SK-N-SH (cell line): ENCODE measurements around the gene TEX38. TPM values are rescaled to one million over a fixed set of nuclear protein-coding genes. Genes with fewer than 3 reads are reported as not detected.

Source experiments
- CTCF ChIA-PET: fragments of 300-600, 350-600 bp; formaldehyde crosslinking; extraction: SDS; loops from one replicate; lab custom pipeline; 2021; lab: Yijun Ruan, JAX
- POLR2A ChIA-PET: fragments of 350-600 bp; sonication (Branson Sonifier 250); formaldehyde crosslinking; extraction: SDS; loops from one replicate; lab custom pipeline; 2020; ENCODE audit warnings: antibody characterized with exemption, inconsistent platforms; lab: Yijun Ruan, JAX
- DNase-seq: peaks from one replicate; pipeline ENCODE4 v3.0.0; 2012
- H2AFZ ChIP-seq: fragments of 200-600 bp; sonication (generic); 2 replicates; pipeline ENCODE4 v1.8.1; 2016; ENCODE audit warnings: antibody characterized with exemption, mild to moderate bottlenecking, low read depth
- H3F3A ChIP-seq: fragments of 200-600 bp; sonication (generic); replicated peaks from 2 replicates; pipeline ENCODE3; 2016; ENCODE audit warnings: antibody characterized with exemption, mild to moderate bottlenecking; ENCODE audit not compliant: insufficient read depth
- H3K27ac ChIP-seq, 2 experiments: fragments of 200-500 bp in 1 of 2; fragments of 200-600 bp in 1 of 2; sonication (Bioruptor generic) in 1 of 2; sonication (generic), shearing (Covaris generic) in 1 of 2; 2 replicates each; pipeline versions ENCODE4 v1.5.1 to v1.6.1; 2014 to 2016; ENCODE audit warnings: low read depth in 2 of 2, inconsistent platforms in 1 of 2, low read length in 1 of 2, mild to moderate bottlenecking in 1 of 2, mixed read lengths in 1 of 2
- H3K27me3 ChIP-seq: fragments of 200-600 bp; sonication (generic), shearing (Covaris generic); 2 replicates; pipeline ENCODE4 v1.6.1; 2016; ENCODE audit warnings: mixed run types; ENCODE audit not compliant: insufficient read depth
- H3K36me3 ChIP-seq, 2 experiments: fragments of 200-500 bp in 1 of 2; fragments of 200-600 bp in 1 of 2; sonication (Bioruptor generic) in 1 of 2; sonication (generic) in 1 of 2; replicated peaks in 1 of 2; 2 replicates each; pipeline versions ENCODE3 to v1.5.1; 2014 to 2016; ENCODE audit warnings: low read length in 1 of 2, mild to moderate bottlenecking in 1 of 2; ENCODE audit not compliant: insufficient read depth in 2 of 2, control insufficient read depth in 1 of 2
- H3K4me1 ChIP-seq, 2 experiments: fragments of 200-500 bp in 1 of 2; fragments of 200-600 bp in 1 of 2; sonication (Bioruptor generic) in 1 of 2; sonication (generic), shearing (Covaris generic) in 1 of 2; 2 replicates each; pipeline versions ENCODE4 v1.5.1 to v1.6.1; 2014 to 2016; ENCODE audit warnings: low read depth in 1 of 2, low read length in 1 of 2, mixed run types in 1 of 2; ENCODE audit not compliant: insufficient read depth in 2 of 2, control insufficient read depth in 1 of 2
- H3K4me2 ChIP-seq: fragments of 200-600 bp; sonication (generic), shearing (Covaris generic); 2 replicates; pipeline ENCODE4 v1.6.1; 2017; ENCODE audit warnings: mixed run types
- H3K4me3 ChIP-seq, 2 experiments: fragments of 200-500 bp in 1 of 2; fragments of 200-600 bp in 1 of 2; sonication (Bioruptor generic) in 1 of 2; sonication (generic), shearing (Covaris generic) in 1 of 2; 2 replicates each; pipeline versions ENCODE4 v1.5.1 to v1.8.1; 2014 to 2016; ENCODE audit warnings: low read depth in 2 of 2, inconsistent platforms in 1 of 2, low read length in 1 of 2, mild to moderate bottlenecking in 1 of 2, mixed read lengths in 1 of 2, moderate library complexity in 1 of 2
- H3K79me2 ChIP-seq: fragments of 200-600 bp; sonication (generic); 2 replicates; pipeline ENCODE4 v1.8.1; 2017; ENCODE audit warnings: mild to moderate bottlenecking; ENCODE audit not compliant: insufficient read depth
- H3K9ac ChIP-seq: fragments of 200-600 bp; sonication (generic); 2 replicates; pipeline ENCODE4 v1.6.1; 2017; ENCODE audit warnings: mixed run types
- H3K9me2 ChIP-seq: fragments of 200-600 bp; sonication (generic); 2 replicates; pipeline ENCODE4 v1.6.1; 2017; ENCODE audit warnings: mixed run types
- H3K9me3 ChIP-seq: fragments of 200-600 bp; sonication (generic); 2 replicates; pipeline ENCODE4 v1.6.1; 2017; ENCODE audit warnings: mixed run types, mild to moderate bottlenecking, moderate library complexity
- H4K20me1 ChIP-seq: fragments of 200-600 bp; sonication (generic); 2 replicates; pipeline ENCODE4 v1.6.1; 2017; ENCODE audit warnings: mild to moderate bottlenecking, mixed run types; ENCODE audit not compliant: insufficient read depth
- CTCF ChIP-seq: fragments of 200-600 bp; sonication (generic); IDR thresholded peaks from 2 replicates; pipeline ENCODE4 v1.6.1; 2017; ENCODE audit warnings: antibody characterized with exemption, mild to moderate bottlenecking, moderate library complexity
- ELF1 ChIP-seq: IDR thresholded peaks from 2 replicates; pipeline ENCODE4 v1.4.0; 2012
- EZH2phosphoT487 ChIP-seq: fragments of 200-600 bp; sonication (generic); IDR thresholded peaks from 2 replicates; pipeline ENCODE4 v1.6.1; 2017; ENCODE audit warnings: low read depth, mixed run types, mild to moderate bottlenecking, antibody characterized with exemption, moderate library complexity, borderline replicate concordance
- FOSL2 ChIP-seq: IDR thresholded peaks from 2 replicates; pipeline ENCODE4 v1.4.0; 2012; ENCODE audit warnings: low read depth, mild to moderate bottlenecking, moderate library complexity, borderline replicate concordance
- FOXM1 ChIP-seq: IDR thresholded peaks from 2 replicates; pipeline ENCODE4 v1.4.0; 2012; ENCODE audit warnings: low read depth, mild to moderate bottlenecking
- GABPA ChIP-seq: IDR thresholded peaks from 2 replicates; pipeline ENCODE4 v1.4.0; 2012; ENCODE audit warnings: low read depth, mild to moderate bottlenecking
- JUND ChIP-seq: IDR thresholded peaks from 2 replicates; pipeline ENCODE4 v1.4.0; 2012
- MXI1 ChIP-seq: IDR thresholded peaks from 2 replicates; pipeline ENCODE4 v1.6.1; 2012; ENCODE audit warnings: mild to moderate bottlenecking, low read depth, low read length, improper control_type of control experiment
- NFIC ChIP-seq: IDR thresholded peaks from 2 replicates; pipeline ENCODE4 v1.4.0; 2012; ENCODE audit warnings: borderline replicate concordance
- PBX3 ChIP-seq: IDR thresholded peaks from 2 replicates; pipeline ENCODE4; 2012
- POLR2AphosphoS5 ChIP-seq: IDR thresholded peaks from 2 replicates; pipeline ENCODE4 v1.6.1; 2012; ENCODE audit warnings: low read depth, low read length
- RAD21 ChIP-seq: IDR thresholded peaks from 2 replicates; pipeline ENCODE4 v1.6.1; 2012; ENCODE audit warnings: mild to moderate bottlenecking, low read length
- RCOR1 ChIP-seq: fragments of 150-350 bp; IDR thresholded peaks from 2 replicates; pipeline ENCODE4 v1.6.1; 2017; ENCODE audit warnings: antibody characterized with exemption, low read length
- SMC3 ChIP-seq: IDR thresholded peaks from 2 replicates; pipeline ENCODE4 v1.6.1; 2012; ENCODE audit warnings: low read depth, low read length, improper control_type of control experiment
- TCF12 ChIP-seq: IDR thresholded peaks from 2 replicates; pipeline ENCODE4 v1.4.0; 2012
- USF1 ChIP-seq: IDR thresholded peaks from 2 replicates; pipeline ENCODE4 v1.4.0; 2012; ENCODE audit warnings: low read depth, borderline replicate concordance
- USF2 ChIP-seq: fragments of 150-350 bp; IDR thresholded peaks from 2 replicates; pipeline ENCODE4 v1.6.1; 2017; ENCODE audit warnings: antibody characterized with exemption, low read length, low read depth, borderline replicate concordance
- ZBTB33 ChIP-seq: IDR thresholded peaks from 2 replicates; pipeline ENCODE4 v1.4.0; 2012; ENCODE audit warnings: low read depth, borderline replicate concordance
- WGBS: methylation state at CpG from one replicate; pipeline ENCODE4 v1.1.6; 2017; ENCODE audit warnings: low lambda C conversion rate; 5-methylcytosine and 5-hydroxymethylcytosine counted together
- polyA plus RNA-seq, 3 experiments: library from polyadenylated mRNA; depleted of rRNA; stranded (reverse); fragments of >200 nt; gene quantifications; 2 replicates each; pipeline ENCODE4 v1.2.3, GENCODE V29; 2012
- TF ChIP-seq, protein P1 (sequence below): fragments of 150-350 bp; IDR thresholded peaks from 2 replicates; pipeline ENCODE4 v1.6.1; 2016; ENCODE audit warnings: mild to moderate bottlenecking, low read depth, low read length
- TF ChIP-seq, protein P2 (sequence below): IDR thresholded peaks from 2 replicates; pipeline ENCODE4 v1.4.0; 2012; ENCODE audit warnings: low read depth

The TEX38 gene
- polyA plus RNA-seq, 1 of the 3 experiments (the other 2 are of a cell fraction), result 0.07 TPM

- Histone ChIP-seq H3K27ac (no peak overlapping the region), H3K9me2 (no peaks in the 10 kb centered on the region), H3K36me3 (peaks cover 18 to 33% of the 10 kb centered on the region in 2 experiments), H3K9ac (no peak overlapping the region), H3K27me3 (no peaks in the 10 kb centered on the region), H3K4me1 (no peaks in the 10 kb centered on the region; a peak in 1 of 4 replicates), H3F3A (peaks cover 4% of the 10 kb centered on the region), H3K9me3 (no peaks in the 10 kb centered on the region), H2AFZ (no peak overlapping the region), H3K4me2 (no peak overlapping the region), H3K4me3 (no peak overlapping the region), H3K79me2 (peaks cover 2% of the 10 kb centered on the region; the same call in 1 of the 2 replicates), H4K20me1 (no peaks in the 10 kb centered on the region)
- ChIA-PET POLR2A (no interaction called here), CTCF (interaction anchor here (1.0 kb wide), 1 partner anchor 226 kb away, joined by 3 read pairs; no protein-coding TSS in a partner anchor)
- WGBS, result 81% methylated on average over 8 of the region's 8 CpGs
- no peak for DNase-seq
- TF ChIP-seq RAD21 (no peak), TCF12 (no peak), POLR2AphosphoS5 (no peak), GABPA (no peak), FOSL2 (no peak), PBX3 (no peak), USF1 (no peak), USF2 (no peak), RCOR1 (no peak), ZBTB33 (no peak), ELF1 (no peak), JUND (no peak), EZH2phosphoT487 (no peak), NFIC (no peak), FOXM1 (no peak), MXI1 (no peak), CTCF (no peak), SMC3 (no peak)
- TF ChIP-seq, protein P1, sequence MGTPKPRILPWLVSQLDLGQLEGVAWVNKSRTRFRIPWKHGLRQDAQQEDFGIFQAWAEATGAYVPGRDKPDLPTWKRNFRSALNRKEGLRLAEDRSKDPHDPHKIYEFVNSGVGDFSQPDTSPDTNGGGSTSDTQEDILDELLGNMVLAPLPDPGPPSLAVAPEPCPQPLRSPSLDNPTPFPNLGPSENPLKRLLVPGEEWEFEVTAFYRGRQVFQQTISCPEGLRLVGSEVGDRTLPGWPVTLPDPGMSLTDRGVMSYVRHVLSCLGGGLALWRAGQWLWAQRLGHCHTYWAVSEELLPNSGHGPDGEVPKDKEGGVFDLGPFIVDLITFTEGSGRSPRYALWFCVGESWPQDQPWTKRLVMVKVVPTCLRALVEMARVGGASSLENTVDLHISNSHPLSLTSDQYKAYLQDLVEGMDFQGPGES, result no peak
- TF ChIP-seq, protein P2, sequence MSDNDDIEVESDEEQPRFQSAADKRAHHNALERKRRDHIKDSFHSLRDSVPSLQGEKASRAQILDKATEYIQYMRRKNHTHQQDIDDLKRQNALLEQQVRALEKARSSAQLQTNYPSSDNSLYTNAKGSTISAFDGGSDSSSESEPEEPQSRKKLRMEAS, result no peak
Observed at GRCh38 chr1:46672696-46673095, 1.0 kb downstream of the TEX38 start.
